Parathyroid adenoma (tissue), 2 donors: ENCODE measurements around the gene MLLT3.
A peak's percentile ranks its signal among the peaks of the same experiment; 100 is the strongest.

Experiments
- H2AFZ ChIP-seq: fragments of 300-600 bp; sonication (generic); one replicate; pipeline ENCODE4 v1.7.0; 2017; ENCODE audit warnings: antibody characterized with exemption, mild to moderate bottlenecking
- H3K27ac ChIP-seq: fragments of 300-600 bp; sonication (generic); one replicate; pipeline ENCODE4 v1.7.0; 2017
- H3K27me3 ChIP-seq: fragments of 300-600 bp; sonication (generic); one replicate; pipeline ENCODE4 v1.7.0; 2017; ENCODE audit warnings: low read length; ENCODE audit not compliant: control insufficient read depth, insufficient read depth
- H3K36me3 ChIP-seq: fragments of 300-600 bp; sonication (generic); one replicate; pipeline ENCODE4 v1.7.0; 2017; ENCODE audit warnings: low read length; ENCODE audit not compliant: control insufficient read depth, insufficient read depth
- H3K4me1 ChIP-seq: fragments of 300-600 bp; sonication (generic); one replicate; pipeline ENCODE4 v1.7.0; 2017; ENCODE audit warnings: control low read depth
- H3K4me2 ChIP-seq: fragments of 300-600 bp; sonication (generic); one replicate; pipeline ENCODE4 v1.7.0; 2017; ENCODE audit warnings: low read length
- H3K4me3 ChIP-seq: fragments of 300-600 bp; sonication (generic); one replicate; pipeline ENCODE4 v1.7.0; 2017; ENCODE audit warnings: low read depth, low read length
- H3K79me2 ChIP-seq: fragments of 300-600 bp; sonication (generic); one replicate; pipeline ENCODE4 v1.7.0; 2017; ENCODE audit warnings: control low read depth
- H3K9ac ChIP-seq: fragments of 300-600 bp; sonication (generic); one replicate; pipeline ENCODE4 v1.7.0; 2017; ENCODE audit warnings: mild to moderate bottlenecking
- H3K9me3 ChIP-seq: fragments of 300-600 bp; sonication (generic); one replicate; pipeline ENCODE4 v1.7.0; 2017; ENCODE audit warnings: low read length; ENCODE audit not compliant: control insufficient read depth
- CTCF ChIP-seq: fragments of 300-600 bp; sonication (generic); IDR thresholded peaks from one replicate; pipeline ENCODE4 v1.7.0; 2017; ENCODE audit warnings: antibody characterized with exemption, mild to moderate bottlenecking
- donor health status: primary hyperparathyroidism.

MLLT3 gene

GRCh38 chr9:20611691-20612287 lies 10.5 kb downstream of the MLLT3 start:
- Histone ChIP-seq H3K4me1 (peaks cover under 1% of the 10 kb centered on the region), H3K27ac (no peak overlapping the region), H3K27me3 (no peaks in the 10 kb centered on the region), H3K4me3 (no peak overlapping the region), H3K4me2 (no peak overlapping the region), H3K79me2 (no peaks in the 10 kb centered on the region), H3K9ac (no peak overlapping the region), H2AFZ (no peak overlapping the region), H3K36me3 (no peaks in the 10 kb centered on the region), H3K9me3 (no peaks in the 10 kb centered on the region)
- no peak for TF ChIP-seq CTCF

- Histone ChIP-seq H3K4me3 (no peak overlapping the region), H3K9ac (no peak overlapping the region), H3K9me3 (no peaks in the 10 kb centered on the region), H3K79me2 (no peaks in the 10 kb centered on the region), H2AFZ (no peak overlapping the region), H3K4me2 (no peak overlapping the region), H3K36me3 (no peaks in the 10 kb centered on the region), H3K4me1 (peaks cover 2% of the 10 kb centered on the region), H3K27me3 (no peaks in the 10 kb centered on the region), H3K27ac (no peak overlapping the region)
- TF ChIP-seq CTCF: no peak
Measured at GRCh38 chr9:20610591-20610990, 11.7 kb downstream of the MLLT3 start.

- Histone ChIP-seq H3K4me2 (no peak overlapping the region), H3K4me1 (peaks cover 2% of the 10 kb centered on the region), H3K27ac (no peak overlapping the region), H3K79me2 (no peaks in the 10 kb centered on the region), H3K9me3 (no peaks in the 10 kb centered on the region), H2AFZ (no peak overlapping the region), H3K27me3 (no peaks in the 10 kb centered on the region), H3K9ac (no peak overlapping the region), H3K36me3 (no peaks in the 10 kb centered on the region), H3K4me3 (no peak overlapping the region)
- TF ChIP-seq CTCF: no peak
Measured at GRCh38 chr9:20608582-20608981, 13.7 kb downstream of the MLLT3 start.

- Histone ChIP-seq H3K4me3 (no peak overlapping the region), H3K79me2 (no peaks in the 10 kb centered on the region), H3K27ac (no peak overlapping the region), H3K4me2 (no peak overlapping the region), H3K4me1 (peaks cover 2% of the 10 kb centered on the region), H3K9me3 (no peaks in the 10 kb centered on the region), H3K9ac (no peak overlapping the region), H3K36me3 (no peaks in the 10 kb centered on the region), H2AFZ (no peak overlapping the region), H3K27me3 (no peaks in the 10 kb centered on the region)
- no peak for TF ChIP-seq CTCF
Measured at GRCh38 chr9:20606652-20607051, 15.6 kb downstream of the MLLT3 start.

- Histone ChIP-seq H3K36me3 (no peaks in the 10 kb centered on the region), H3K9ac (no peak overlapping the region), H3K4me3 (no peak overlapping the region), H3K27me3 (no peaks in the 10 kb centered on the region), H3K9me3 (no peaks in the 10 kb centered on the region), H3K4me1 (peaks cover 2% of the 10 kb centered on the region), H3K79me2 (no peaks in the 10 kb centered on the region), H3K27ac (no peak overlapping the region), H2AFZ (no peak overlapping the region), H3K4me2 (peak overlapping the region; percentile 16)
- TF ChIP-seq CTCF: no peak
Measured at GRCh38 chr9:20604562-20604961, 17.7 kb downstream of the MLLT3 start.
